GM23338 (cell line): Measurements from ENCODE around the gene C2CD3.

Experiments used
- CREB1 ChIP-seq: fragments of 250-450 bp; sonication (Bioruptor Pico); IDR thresholded peaks from 2 replicates; pipeline ENCODE4 v1.5.0; 2020; ENCODE audit warnings: low read depth, mild to moderate bottlenecking, moderate library complexity
- TF ChIP-seq, protein P1 (sequence below), 2 experiments: fragments of 200-600 bp in 1 of 2; sonication (generic) in 1 of 2; conservative IDR thresholded peaks; 2 replicates each; pipeline versions ENCODE4 v1.5.1 to v1.6.1; 2016 to 2017; ENCODE audit warnings: antibody characterized with exemption in 2 of 2, low read depth in 2 of 2, mild to moderate bottlenecking in 2 of 2, moderate library complexity in 1 of 2

DNA sequence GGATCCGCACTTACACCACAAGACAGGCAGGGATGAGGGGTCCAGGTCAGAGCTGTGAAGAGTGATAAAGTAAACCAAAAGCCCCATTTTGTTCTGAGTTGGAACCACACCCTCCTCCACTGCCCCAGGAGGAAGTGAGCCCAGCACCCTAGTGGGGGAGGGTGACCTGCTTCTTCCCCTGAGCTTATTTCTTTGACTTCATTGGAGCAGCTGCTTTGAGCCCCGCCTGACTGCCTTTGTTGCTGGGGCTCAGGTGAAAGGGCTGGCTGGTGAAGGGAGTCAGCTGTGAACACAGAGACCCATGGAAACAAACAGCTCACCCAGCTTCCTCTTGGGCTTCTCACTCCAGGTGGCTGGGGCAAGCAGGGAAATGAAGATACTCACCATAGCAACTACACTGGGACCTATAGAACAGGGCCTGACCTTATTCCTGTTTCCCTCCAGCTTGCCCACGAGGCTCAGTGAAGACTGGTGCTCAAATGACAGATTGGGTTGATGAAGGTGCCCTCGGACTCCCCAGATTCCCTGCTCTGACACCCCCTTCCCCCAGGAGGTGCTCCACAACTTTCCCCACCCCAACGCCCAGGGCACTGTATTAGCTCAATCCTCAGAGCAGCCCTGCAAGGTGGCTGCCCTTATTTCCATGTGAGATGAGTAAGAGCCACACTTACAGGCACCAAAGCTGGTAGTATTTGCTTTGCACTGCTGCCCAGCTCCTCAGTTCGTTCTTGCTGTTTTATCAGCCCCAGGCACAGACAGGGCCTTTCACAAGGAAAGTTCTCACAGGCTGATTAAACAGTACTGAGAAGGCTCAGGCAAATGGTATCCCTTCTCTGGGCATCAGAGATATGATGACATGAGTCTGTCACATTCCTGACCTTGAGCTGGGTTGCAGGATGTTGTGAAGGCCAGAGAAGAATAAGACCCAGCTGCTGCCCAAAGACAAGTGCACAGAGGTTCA lies 190.5 kb downstream of the C2CD3 start:
- TF ChIP-seq, protein P1, sequence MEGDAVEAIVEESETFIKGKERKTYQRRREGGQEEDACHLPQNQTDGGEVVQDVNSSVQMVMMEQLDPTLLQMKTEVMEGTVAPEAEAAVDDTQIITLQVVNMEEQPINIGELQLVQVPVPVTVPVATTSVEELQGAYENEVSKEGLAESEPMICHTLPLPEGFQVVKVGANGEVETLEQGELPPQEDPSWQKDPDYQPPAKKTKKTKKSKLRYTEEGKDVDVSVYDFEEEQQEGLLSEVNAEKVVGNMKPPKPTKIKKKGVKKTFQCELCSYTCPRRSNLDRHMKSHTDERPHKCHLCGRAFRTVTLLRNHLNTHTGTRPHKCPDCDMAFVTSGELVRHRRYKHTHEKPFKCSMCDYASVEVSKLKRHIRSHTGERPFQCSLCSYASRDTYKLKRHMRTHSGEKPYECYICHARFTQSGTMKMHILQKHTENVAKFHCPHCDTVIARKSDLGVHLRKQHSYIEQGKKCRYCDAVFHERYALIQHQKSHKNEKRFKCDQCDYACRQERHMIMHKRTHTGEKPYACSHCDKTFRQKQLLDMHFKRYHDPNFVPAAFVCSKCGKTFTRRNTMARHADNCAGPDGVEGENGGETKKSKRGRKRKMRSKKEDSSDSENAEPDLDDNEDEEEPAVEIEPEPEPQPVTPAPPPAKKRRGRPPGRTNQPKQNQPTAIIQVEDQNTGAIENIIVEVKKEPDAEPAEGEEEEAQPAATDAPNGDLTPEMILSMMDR (conservative IDR thresholded peaks at IDR 0.05; ENCODE audit: low read depth in 2 of 2) = no peak
- TF ChIP-seq CREB1 = no peak
